ENCODE results near the gene HSBP1L1.

The HSBP1L1 gene

GRCh38 chr18:79973517-79973916 lies 9.1 kb downstream of the HSBP1L1 start:
- TF ChIP-seq CTCF (IDR thresholded peaks at IDR 0.05; ENCODE audit: low read depth, low read length): no peak
- no peak overlapping the region for H3K4me3 ChIP-seq (ENCODE audit: low read depth, low read length)

- no peak for TF ChIP-seq CTCF (IDR thresholded peaks at IDR 0.05; ENCODE audit: low read depth, low read length)
- H3K4me3 ChIP-seq (ENCODE audit: low read depth, low read length): no peak overlapping the region
Measured at GRCh38 chr18:79974025-79974654, 9.7 kb downstream of the HSBP1L1 start.

- no peak for TF ChIP-seq CTCF (IDR thresholded peaks at IDR 0.05; ENCODE audit: low read depth, low read length)
- H3K4me3 ChIP-seq (ENCODE audit: low read depth, low read length): no peak overlapping the region
Measured at GRCh38 chr18:79975043-79975442, 10.6 kb downstream of the HSBP1L1 start.

GRCh38 chr18:79975985-79976680 lies 11.7 kb downstream of the HSBP1L1 start:
- TF ChIP-seq CTCF (IDR thresholded peaks at IDR 0.05; ENCODE audit: low read depth, low read length): no peak

GRCh38 chr18:79979843-79980242 lies 15.4 kb downstream of the HSBP1L1 start:
- no peak for TF ChIP-seq CTCF (IDR thresholded peaks at IDR 0.05; ENCODE audit: low read depth, low read length)

More at GRCh38 chr18:79975985-79976680, 11.7 kb downstream of the HSBP1L1 start:
- no peak overlapping the region for H3K4me3 ChIP-seq (ENCODE audit: low read depth, low read length)

GRCh38 chr18:79980585-79980984 lies 16.1 kb downstream of the HSBP1L1 start:
- H3K4me3 ChIP-seq (ENCODE audit: low read depth, low read length): no peak overlapping the region
- no peak for TF ChIP-seq CTCF (IDR thresholded peaks at IDR 0.05; ENCODE audit: low read depth, low read length)

More at GRCh38 chr18:79979843-79980242, 15.4 kb downstream of the HSBP1L1 start:
- H3K4me3 ChIP-seq (ENCODE audit: low read depth, low read length): no peak overlapping the region

- H3K4me3 ChIP-seq (ENCODE audit: low read depth, low read length): no peak overlapping the region
- no peak for TF ChIP-seq CTCF (IDR thresholded peaks at IDR 0.05; ENCODE audit: low read depth, low read length)
Measured at GRCh38 chr18:79982736-79983135, 18.3 kb downstream of the HSBP1L1 start.
